Prostate gland (tissue), 2 donors: ENCODE results near the gene C10orf90. TPM values are rescaled to one million over a fixed set of nuclear protein-coding genes. Genes with fewer than 3 reads are reported as not detected.

Experiments
- DNase-seq: peaks from one replicate; pipeline ENCODE4 v3.0.0-alpha.2; 2019; ENCODE audit warnings: low spot score
- H3K27ac ChIP-seq, 2 donors: fragments of 200-600 bp; sonication (generic); 2 replicates each; pipeline ENCODE4 v1.5.1; 2017 to 2019
- H3K27me3 ChIP-seq: fragments of 200-600 bp; sonication (generic); replicated peaks from 2 replicates; pipeline ENCODE4 v1.5.1; 2019; ENCODE audit not compliant: insufficient read depth
- H3K36me3 ChIP-seq, 2 donors: fragments of 200-600 bp; sonication (generic); 1 replicate in 1 of 2; 2 replicates in 1 of 2; pipeline versions ENCODE4 v1.5.1 to v1.8.1; 2017 to 2019
- H3K4me1 ChIP-seq: fragments of 200-600 bp; sonication (generic); replicated peaks from 2 replicates; pipeline ENCODE4 v1.5.1; 2019
- H3K4me3 ChIP-seq, 2 donors: fragments of 200-600 bp; sonication (generic); 2 replicates each; pipeline ENCODE4 v1.5.1; 2017 to 2019
- H3K9me3 ChIP-seq: fragments of 200-600 bp; sonication (generic); 2 replicates; pipeline ENCODE4 v1.5.1; 2017
- CTCF ChIP-seq, 4 experiments: fragments of 200-600 bp in 2 of 4; fragments of 450-650 bp in 2 of 4; sonication (generic) in 2 of 4; IDR thresholded peaks; 1 replicate in 3 of 4; 2 replicates in 1 of 4; pipeline ENCODE4 v1.5.1; 2016 to 2019; ENCODE audit warnings: antibody characterized with exemption in 4 of 4, mild to moderate bottlenecking in 2 of 4, moderate library complexity in 2 of 4
- POLR2A ChIP-seq: fragments of 450-650 bp; IDR thresholded peaks from one replicate; pipeline ENCODE4 v1.6.1; 2016; ENCODE audit warnings: antibody characterized with exemption, mild to moderate bottlenecking
- POLR2AphosphoS5 ChIP-seq: sonication (generic); formaldehyde crosslinking; IDR thresholded peaks from one replicate; pipeline ENCODE4 v1.6.1; 2017; ENCODE audit warnings: antibody characterized with exemption
- WGBS: methylation state at CpG from one replicate; pipeline ENCODE4 v1.1.5; 2018; 5-methylcytosine and 5-hydroxymethylcytosine counted together
- intact Hi-C: fragments of 100-400 bp; cut with DNase I; formaldehyde crosslinking; loops from one replicate; pipeline ENCODE4 v1.14.2; 2022
- total RNA-seq, 2 donors: library from RNA; depleted of rRNA; stranded (reverse); fragments of >200 nt; gene quantifications; one replicate each; pipeline ENCODE4 v1.1.0, GENCODE V29; 2016

The C10orf90 gene
- total RNA-seq, 2 donors from 2014 or later, result 0.45 TPM; not detected in 1

- no peak for DNase-seq
- Histone ChIP-seq H3K36me3 (no peaks in the 10 kb centered on the region), H3K27ac (no peak overlapping the region), H3K27me3 (no peaks in the 10 kb centered on the region), H3K4me1 (no peaks in the 10 kb centered on the region), H3K9me3 (no peaks in the 10 kb centered on the region), H3K4me3 (no peak overlapping the region)
- intact Hi-C loops, result no loop called here
- 81% methylated on average over 2 of the region's 2 CpGs for WGBS
- TF ChIP-seq POLR2A (no peak), CTCF (IDR thresholded peaks at IDR 0.05) (no peak), POLR2AphosphoS5 (no peak)
Measured at GRCh38 chr10:126611303-126611702, 59.2 kb downstream of the C10orf90 start.

DNA sequence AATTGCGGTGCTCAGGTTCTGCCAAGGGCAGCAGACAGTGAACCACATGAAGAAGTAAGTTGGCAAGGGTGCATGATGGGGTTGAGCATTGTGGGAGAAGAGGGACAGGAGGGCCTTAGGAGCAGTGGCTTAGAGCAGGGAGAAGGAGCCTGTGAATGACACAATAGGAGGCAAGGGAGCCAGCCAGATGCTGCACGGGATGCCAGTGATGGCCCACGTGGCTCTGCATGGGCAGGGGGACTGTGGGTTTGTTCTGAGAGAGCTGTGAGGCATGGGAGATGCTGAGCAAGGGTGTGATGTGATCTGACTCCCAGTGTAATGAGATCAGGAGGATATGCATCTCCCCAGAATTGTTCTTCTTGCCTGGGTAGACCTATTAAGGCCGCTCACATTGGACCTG is 60.9 kb downstream of the C10orf90 start:
- WGBS, result 85% methylated on average over 4 of the region's 4 CpGs
- TF ChIP-seq CTCF (IDR thresholded peaks at IDR 0.05) (no peak), POLR2AphosphoS5 (no peak)
- no peaks in the 10 kb centered on the region for H3K27me3 ChIP-seq
- intact Hi-C loops, result no loop called here
- H3K4me3 ChIP-seq, result no peak overlapping the region
- no peak for DNase-seq
- H3K27ac ChIP-seq, result no peak overlapping the region
- no peaks in the 10 kb centered on the region for H3K36me3 ChIP-seq
- no peaks in the 10 kb centered on the region for H3K9me3 ChIP-seq
- no peaks in the 10 kb centered on the region for H3K4me1 ChIP-seq

- Histone ChIP-seq H3K36me3 (no peaks in the 10 kb centered on the region), H3K27me3 (no peaks in the 10 kb centered on the region), H3K9me3 (no peaks in the 10 kb centered on the region), H3K4me3 (no peak overlapping the region), H3K4me1 (no peaks in the 10 kb centered on the region), H3K27ac (no peak overlapping the region)
- no peak for DNase-seq
- TF ChIP-seq POLR2AphosphoS5 (no peak), POLR2A (no peak), CTCF (IDR thresholded peaks at IDR 0.05) (no peak)
- 82% methylated on average over 19 of the region's 19 CpGs for WGBS
- intact Hi-C loops, result no loop called here
Measured at GRCh38 chr10:126599949-126600682, 70.4 kb downstream of the C10orf90 start.

- intact Hi-C loops, result no loop called here
- H3K4me3 ChIP-seq, result no peak overlapping the region
- H3K27me3 ChIP-seq, result no peaks in the 10 kb centered on the region
- H3K27ac ChIP-seq, result no peak overlapping the region
- peak; percentile 10 for DNase-seq
- TF ChIP-seq CTCF (IDR thresholded peaks at IDR 0.05), result peak in 1 of 4 experiments; percentile 33
- no peak for TF ChIP-seq POLR2A
- no peaks in the 10 kb centered on the region for H3K4me1 ChIP-seq
- H3K9me3 ChIP-seq, result no peaks in the 10 kb centered on the region
- WGBS, result 38% methylated on average over 3 of the region's 3 CpGs
- H3K36me3 ChIP-seq, result no peaks in the 10 kb centered on the region
Measured at GRCh38 chr10:126598009-126598408, 72.5 kb downstream of the C10orf90 start.

DNA sequence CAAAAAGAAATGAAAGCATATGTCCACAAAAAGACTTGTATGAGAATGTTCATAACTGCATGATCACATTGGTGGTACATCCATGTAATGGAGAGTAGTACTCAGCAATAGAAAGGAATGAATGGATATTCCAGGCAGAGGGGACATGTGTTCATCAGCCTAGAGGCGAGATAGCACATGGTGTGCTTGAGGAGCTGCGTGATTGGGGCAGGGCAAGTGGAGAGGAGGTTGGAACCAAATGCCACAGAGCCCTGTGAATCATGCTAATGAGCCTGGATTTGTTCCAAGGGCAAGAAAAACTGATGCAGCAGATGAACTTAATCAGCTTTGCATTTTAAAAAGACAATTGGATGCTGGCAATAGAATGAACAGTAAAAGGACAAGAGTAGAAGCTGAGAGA is 73.3 kb downstream of the C10orf90 start:
- intact Hi-C loops, result no loop called here
- Histone ChIP-seq H3K27me3 (no peaks in the 10 kb centered on the region), H3K4me3 (no peak overlapping the region), H3K9me3 (no peaks in the 10 kb centered on the region), H3K4me1 (no peaks in the 10 kb centered on the region), H3K36me3 (no peaks in the 10 kb centered on the region), H3K27ac (no peak overlapping the region)
- 93% methylated on average over 2 of the region's 2 CpGs for WGBS
- DNase-seq, result no peak
- no peak for TF ChIP-seq POLR2AphosphoS5
- no peak for TF ChIP-seq CTCF (IDR thresholded peaks at IDR 0.05)
- TF ChIP-seq POLR2A, result no peak
